NOMO-1 (cell line): ENCODE results near the gene CDC6.

ENCODE experiments used
- DNase-seq, 2 experiments: peaks; one replicate each; lab custom pipeline; 2025; ENCODE audit not compliant: unreplicated experiment in 2 of 2; lab: John Stamatoyannopoulos, UW

CDC6 gene

DNA sequence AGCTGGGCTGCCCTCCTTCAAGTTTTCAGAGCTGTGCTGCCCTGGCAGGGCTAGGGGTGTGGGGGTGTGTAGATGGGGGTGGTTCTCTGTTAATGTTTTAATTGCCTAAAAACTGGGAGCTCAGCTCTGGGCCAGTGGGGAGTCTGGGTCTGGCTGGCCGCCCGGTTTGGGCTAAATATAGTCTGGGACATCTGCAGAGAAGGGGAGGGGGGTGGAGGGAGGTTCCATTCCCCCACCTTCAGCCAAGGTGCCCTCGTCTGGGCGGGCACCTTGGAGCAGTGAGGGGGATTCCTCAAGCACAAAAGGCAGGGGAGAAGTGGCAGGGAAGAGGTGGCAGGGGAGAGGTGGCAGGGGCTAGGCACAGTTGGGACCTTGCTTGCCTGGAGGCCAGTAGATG is 34.3 kb downstream of the CDC6 start:
- DNase-seq: no peak

DNA sequence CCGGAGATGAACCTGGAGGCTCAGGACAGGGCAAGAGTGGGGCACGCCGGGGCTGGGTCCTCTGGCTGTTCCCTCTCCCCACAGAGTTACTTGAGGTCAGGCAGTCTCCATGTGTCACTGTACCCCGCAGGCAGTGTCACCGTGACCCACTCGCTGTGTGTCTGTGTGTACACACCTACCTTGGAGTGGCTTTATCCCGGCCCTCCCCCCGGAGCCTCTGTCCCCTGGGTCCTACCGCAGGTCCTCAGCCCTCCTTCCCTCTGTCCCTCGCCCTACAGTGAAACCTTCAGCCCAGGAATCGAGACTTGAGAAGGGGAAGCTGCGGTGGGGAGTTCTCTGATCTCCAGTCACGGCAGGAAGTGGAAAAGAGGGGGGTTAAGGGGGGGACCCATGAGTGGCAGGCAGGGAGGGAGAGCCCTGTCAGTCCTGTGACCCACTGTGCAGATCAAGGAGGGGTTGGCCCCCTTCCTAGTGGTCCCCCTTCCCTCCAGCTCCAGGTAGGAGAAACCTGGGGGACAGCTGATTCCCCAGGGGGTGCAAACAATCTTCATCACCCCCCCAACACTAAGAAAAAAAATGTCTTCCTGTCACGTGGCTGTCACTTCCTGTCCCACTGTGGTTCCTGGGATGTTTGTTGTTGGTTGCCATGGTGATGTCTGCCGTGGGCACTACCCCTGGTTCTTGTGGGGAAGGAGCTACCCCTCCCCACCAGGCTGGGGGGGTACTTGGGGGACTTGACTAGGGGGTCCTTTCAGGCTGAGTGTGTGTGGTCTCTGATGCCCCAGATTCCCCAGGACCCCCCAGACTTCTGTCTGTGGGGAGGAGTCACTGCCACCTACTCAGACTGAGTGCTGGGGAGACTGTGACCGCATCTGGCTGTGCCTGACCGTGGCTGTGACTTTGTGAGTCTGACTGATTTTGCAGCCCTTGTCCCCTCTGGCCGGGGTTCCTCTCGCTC is 35.0 kb downstream of the CDC6 start:
- peak; percentile 91 to 94 for DNase-seq

DNA sequence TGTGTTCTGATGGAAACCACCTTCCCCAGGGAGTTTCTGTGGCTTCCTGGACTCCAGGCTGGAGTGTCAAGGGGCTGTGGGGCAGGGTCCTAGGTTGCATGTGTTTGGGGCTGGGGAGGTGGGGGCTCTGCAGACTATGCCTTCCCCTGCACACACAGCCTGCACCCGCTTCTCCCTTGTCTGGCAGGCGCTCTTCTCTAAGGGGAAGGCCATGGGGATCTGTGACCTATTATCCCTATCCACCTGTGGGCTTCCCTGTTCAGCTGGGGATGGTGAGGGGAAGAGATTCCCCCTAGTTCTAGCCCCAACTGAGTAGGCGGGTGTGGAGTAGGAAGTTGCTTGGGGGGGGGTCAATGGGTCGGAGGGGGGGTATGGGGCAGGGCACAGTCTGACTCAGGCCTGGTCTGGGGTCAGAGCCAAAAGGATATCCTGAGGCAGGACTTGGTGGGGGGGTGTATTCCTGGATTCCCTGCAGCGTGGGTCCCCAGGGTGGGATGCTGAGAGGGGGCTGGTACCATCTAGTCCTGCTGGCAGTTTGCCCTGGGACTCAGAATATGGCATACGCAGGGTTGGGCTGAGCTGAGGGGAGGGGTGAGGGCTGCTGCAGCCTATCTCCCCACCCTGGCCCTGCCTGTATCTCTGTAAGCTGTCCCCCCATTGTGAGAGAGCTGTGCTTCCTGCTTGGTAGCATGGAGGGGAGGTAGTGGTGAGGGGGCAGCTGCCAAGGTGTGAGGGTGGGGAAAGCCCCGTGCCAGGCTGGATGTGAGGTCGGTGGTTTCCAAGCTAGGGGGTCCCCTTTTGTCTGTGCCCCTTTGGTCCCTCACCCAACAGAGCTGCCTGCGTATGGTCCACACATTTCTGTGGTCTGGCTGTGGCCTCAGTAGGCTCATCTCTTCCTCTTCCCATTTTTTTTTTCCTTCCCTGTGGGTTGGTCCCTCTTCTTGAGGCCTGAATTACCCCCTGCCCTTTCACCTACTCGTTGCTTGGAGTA is 36.0 kb downstream of the CDC6 start:
- no peak for DNase-seq

DNA sequence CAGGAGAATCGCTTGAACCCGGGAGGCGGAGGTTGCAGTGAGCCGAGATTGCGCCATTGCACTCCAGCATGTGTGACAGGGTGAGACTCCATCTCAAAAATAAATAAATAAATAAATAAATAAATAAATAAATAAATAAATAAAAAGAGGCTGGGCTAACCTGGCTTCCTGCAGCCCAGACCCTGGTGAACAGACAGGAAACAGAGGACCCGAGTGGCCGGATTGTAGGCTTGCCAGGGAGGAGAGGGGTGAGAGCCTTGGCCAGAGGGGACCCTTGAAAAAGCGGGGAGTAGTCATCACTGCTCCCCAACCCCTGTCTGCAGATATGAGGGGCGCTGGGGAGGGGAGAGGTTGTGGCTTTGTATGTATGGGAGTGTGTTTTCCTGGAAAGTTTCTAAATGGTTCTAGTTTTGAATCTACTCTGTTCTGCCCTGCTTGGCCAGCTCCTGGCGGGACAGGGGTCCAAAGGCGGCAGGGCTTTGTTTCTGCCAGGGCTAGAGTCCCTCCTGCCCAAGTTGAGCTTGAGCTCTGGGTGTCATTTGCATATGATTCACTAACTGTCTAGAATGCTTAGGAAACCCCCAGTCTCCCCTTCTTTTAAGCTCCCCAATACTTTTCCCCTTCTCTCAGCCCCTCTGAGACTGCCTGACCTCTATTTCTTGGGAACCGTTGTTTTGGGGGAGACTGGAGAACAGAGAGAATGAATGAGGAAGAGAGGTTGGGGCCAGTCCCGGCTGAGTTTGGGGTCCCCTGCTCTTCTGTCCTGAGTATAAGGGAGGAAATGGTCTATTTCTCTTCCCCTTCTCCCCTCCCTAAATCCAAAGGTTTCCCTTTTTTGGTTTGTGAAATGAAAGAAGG is 37.7 kb downstream of the CDC6 start:
- DNase-seq: no peak

- DNase-seq: peak in 1 of 2 experiments; percentile 33
Observed at GRCh38 chr17:40326014-40326831, 38.5 kb downstream of the CDC6 start.

GRCh38 chr17:40326832-40327199 is 39.1 kb downstream of the CDC6 start:
- no peak for DNase-seq

DNA sequence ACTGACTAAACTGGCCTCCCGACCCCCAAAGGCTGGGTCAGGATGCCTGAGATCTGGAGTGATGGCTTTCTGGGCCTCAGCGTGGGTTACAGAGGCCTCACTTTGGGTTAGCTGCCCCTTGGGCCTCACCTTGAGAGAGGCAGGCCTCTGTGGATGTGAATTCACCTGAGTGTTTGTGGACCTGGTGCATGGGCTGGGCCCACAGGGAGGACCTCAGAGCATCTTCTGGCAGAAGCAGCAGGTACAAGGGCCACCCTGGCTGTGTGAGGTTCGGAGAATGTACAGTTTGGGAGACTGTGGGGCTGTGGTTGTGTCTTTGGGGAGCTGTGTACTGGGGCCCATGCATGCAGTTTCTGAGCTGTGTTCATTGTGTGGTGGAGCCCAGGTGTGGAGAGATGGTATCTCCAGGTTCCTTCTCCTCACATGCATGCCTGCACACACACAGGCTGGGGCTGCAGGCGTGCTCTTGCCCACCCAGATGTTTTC is 39.6 kb downstream of the CDC6 start:
- no peak for DNase-seq

- no peak for DNase-seq
Observed at GRCh38 chr17:40327735-40328385, 40.2 kb downstream of the CDC6 start.

DNA sequence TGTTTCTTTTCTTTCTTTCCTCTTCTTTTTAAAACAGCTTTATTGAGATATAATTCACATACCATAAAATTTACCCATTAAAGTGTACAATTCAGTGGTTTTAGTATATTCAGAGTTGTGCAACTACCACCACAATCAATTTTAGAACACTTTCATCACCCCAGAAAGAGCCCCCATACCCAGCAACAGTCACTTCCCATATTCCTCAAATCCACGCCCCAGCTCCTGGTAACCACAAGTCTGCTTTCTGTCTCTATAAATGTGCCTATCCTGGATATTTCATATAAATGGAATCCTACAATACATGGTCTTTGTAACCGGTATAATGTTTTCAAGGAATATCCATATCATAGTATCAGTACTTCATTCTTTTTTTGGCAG is 40.7 kb downstream of the CDC6 start:
- peak in 1 of 2 experiments; percentile 41 for DNase-seq

DNA sequence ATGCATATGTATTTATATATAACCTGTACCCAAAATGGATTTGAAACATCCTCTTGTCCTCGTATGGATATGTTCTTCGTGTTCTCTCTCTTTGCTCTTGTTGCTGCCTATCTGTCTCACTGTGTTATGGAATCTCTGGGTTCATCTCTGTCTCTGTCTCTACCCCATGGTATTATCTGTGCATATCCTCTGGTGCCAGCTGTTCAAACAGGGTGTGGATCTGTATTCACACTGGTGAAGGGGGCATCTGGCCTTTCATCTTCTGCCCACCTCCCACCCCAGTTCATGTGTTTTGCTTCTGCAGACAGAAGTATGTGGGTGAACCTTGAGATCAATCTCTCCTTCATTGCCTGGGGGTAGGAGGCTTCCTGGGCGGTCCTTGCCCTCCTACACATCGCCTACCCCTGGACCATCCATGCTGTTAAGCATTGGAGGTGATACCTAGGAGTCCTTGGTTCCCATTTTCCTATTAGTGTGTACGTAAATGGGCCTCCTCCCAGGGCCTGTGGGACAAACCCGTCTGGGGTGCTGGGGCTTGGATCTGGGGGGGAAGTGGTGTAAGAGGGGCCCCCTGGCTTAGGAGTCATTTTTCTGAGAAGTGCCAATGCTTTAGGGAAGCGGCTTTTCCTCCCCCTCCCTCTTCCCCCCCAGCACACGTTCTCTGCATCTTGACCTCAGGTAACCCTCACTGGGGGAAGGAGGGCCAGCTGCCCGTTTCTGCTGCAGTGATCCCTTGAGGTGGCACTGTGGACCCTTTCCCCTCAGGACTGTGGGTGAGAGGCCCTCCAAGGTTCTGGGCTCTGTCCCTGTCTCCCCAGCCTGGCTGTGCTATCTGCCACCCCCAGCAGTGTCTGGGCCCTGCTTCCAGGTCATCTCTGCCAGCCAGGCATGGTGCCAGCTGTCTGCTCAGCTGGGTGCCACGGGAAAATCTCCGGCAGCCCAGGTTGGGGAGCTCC is 42.4 kb downstream of the CDC6 start:
- peak; percentile 52 to 81 for DNase-seq

GRCh38 chr17:40330850-40331470 is 43.3 kb downstream of the CDC6 start:
- DNase-seq: no peak

DNA sequence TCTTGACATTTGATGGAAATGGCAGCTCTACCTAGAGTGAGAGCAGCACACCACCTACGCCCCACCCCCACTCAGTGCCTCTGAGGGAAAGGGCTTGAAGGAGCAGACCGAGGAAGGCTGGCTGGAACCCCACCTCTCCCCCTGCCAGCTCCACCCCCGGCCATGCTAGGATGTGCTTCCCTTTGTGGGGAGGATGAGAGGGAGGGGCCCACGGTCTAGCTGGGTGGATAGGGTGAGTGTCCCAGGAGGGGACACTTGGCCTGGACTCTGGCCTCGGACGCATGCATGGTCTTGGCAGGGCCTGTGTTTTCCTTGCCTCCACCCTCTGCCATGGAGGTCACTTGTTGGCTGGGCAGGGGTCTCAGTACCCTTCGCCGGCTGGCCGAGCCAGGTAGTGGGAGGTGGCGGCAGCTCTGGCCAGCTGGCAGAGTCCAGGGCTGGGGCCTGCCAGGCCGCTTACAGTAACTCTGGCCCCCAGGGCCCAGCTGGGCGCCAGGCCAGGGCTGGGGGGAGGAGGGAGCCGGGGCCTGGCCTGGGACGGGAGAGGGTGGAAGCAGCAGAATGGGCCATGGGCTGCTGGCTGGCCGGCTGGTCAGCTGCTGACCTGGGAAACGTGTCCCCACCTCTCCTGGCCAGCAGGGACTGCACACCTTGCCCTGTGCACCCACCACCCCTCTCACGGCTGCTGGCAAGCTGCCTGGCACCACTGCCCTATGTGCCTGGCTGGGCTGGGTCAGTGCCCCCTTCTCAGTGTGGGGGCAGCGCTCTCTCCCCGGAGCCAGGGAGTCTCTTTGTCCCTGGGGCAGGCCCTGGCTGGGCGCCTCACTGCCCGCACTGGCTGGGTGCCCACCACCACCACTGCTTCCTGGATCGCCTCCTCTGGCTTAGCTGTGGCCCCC is 44.3 kb downstream of the CDC6 start:
- DNase-seq: no peak

GRCh38 chr17:40333781-40334448 is 46.2 kb downstream of the CDC6 start:
- peak; percentile 52 to 68 for DNase-seq

DNA sequence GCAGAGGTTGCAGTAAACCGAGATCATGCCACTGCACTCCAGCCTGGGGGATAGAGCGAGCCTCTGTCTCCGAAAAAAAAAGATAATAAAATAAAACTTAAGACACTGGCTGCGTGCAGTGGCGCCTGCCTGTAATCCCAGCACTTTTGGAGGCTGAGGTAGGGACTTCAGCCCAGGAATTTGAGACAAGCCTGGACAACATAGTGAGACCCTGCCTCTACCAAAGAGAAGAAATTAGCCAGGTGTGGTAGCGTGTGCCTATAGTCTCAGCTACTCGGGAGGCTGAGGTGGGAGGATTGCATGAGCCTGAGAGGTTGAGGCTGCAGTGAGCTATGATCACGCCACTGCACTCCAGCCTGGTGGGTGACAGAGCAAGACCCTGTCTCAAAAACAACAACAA is 47.9 kb downstream of the CDC6 start:
- DNase-seq: no peak

DNA sequence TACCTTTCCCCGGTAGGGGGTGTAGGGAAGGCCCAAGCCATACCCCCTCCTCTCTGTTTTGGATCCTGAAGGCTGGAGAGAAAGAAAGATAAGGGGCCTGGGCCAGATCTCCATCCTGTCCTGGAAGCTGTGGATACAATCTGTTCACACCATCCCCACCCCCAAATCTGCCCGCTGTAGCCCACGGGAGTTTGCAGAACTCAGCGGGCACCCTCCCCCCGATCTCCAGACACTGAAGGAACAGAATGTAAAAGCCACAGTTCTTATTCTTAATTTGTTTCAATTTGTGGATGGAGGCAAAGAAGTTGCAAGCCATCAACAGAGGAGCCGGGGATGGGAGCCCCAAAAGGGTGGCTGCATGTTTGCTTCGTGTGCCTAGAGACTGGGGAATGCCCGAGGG is 49.7 kb downstream of the CDC6 start:
- no peak for DNase-seq

DNA sequence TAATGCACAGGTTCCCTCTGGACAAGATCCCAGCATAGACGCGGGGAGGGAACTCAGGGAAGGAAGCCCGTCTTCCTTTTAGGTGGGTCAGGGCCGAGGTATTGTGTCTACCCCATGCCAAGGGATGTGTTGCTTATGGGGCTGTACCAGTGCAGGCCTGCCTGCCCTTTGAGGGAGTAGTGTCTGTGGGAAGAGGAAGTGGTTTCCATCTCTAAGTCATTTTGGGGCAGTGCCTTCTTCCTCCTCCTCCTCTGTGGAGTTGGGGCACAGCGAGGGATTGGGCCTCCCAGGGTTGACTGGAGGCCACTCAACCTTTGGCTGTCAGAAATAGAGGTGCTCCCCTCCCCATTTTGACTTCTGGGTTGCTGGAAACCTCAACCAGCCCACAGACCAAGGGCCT is 50.4 kb downstream of the CDC6 start:
- DNase-seq: peak in 1 of 2 experiments; percentile 37
